PC-3 (cell line): ENCODE data around the gene THSD7A. TPM values are rescaled to one million over a fixed set of nuclear protein-coding genes. Genes with fewer than 3 reads are reported as not detected.

Source experiments
- ATAC-seq: fragments of 200-7000 bp; cut with Tn5 transposase; 2 replicates; pipeline ENCODE4 v1.9.1; 2020; ENCODE audit warnings: mild to moderate bottlenecking, moderate library complexity
- BruUV-seq: library from RNA; stranded (reverse); fragments of 400-500 nt; replicated peaks from 2 replicates; lab custom pipeline; 2021; lab: Mats Ljungman, UMichigan
- CTCF ChIA-PET: fragments of 300-600 bp; sonication (Branson Sonifier 250); formaldehyde crosslinking; loops from one replicate; lab custom pipeline; 2022; ENCODE audit warnings: antibody characterized with exemption; lab: Charles Lee
- POLR2A ChIA-PET: fragments of 300-600 bp; sonication (Branson Sonifier 250); formaldehyde crosslinking; loops from one replicate; lab custom pipeline; 2022; ENCODE audit warnings: antibody characterized with exemption; ENCODE audit not compliant: unreplicated experiment; lab: Charles Lee
- DNase-seq: peaks from one replicate; pipeline ENCODE4 v3.0.0-alpha.2; 2015
- H2AFZ ChIP-seq: fragments of 300-600 bp; sonication (generic); 2 replicates; pipeline ENCODE4 v1.6.0; 2016; ENCODE audit warnings: antibody characterized with exemption, low read length
- H3F3A ChIP-seq: fragments of 300-600 bp; sonication (generic); one replicate; pipeline ENCODE4 v1.6.0; 2017; ENCODE audit warnings: antibody characterized with exemption, low read length, control low read depth, mild to moderate bottlenecking; ENCODE audit not compliant: unreplicated experiment
- H3K27ac ChIP-seq: fragments of 300-600 bp; sonication (generic); 2 replicates; pipeline ENCODE4 v1.5.1; 2016; ENCODE audit warnings: mild to moderate bottlenecking, low read length
- H3K27me3 ChIP-seq: fragments of 300-600 bp; sonication (generic); 2 replicates; pipeline ENCODE4 v1.6.1; 2016; ENCODE audit warnings: low read length, mixed read lengths
- H3K36me3 ChIP-seq: fragments of 300-600 bp; sonication (generic); 2 replicates; pipeline ENCODE4 v1.6.1; 2016; ENCODE audit warnings: low read depth, mixed run types, low read length, mixed read lengths
- H3K4me1 ChIP-seq: fragments of 300-600 bp; sonication (generic); 2 replicates; pipeline ENCODE4 v1.5.1; 2016; ENCODE audit warnings: low read length; ENCODE audit not compliant: insufficient read depth
- H3K4me2 ChIP-seq: fragments of 300-600 bp; sonication (generic); 2 replicates; pipeline ENCODE4 v1.6.0; 2016; ENCODE audit warnings: low read length
- H3K4me3 ChIP-seq: fragments of 300-600 bp; sonication (generic); 2 replicates; pipeline ENCODE4 v1.5.1; 2016; ENCODE audit warnings: mild to moderate bottlenecking, low read length, mixed read lengths
- H3K79me2 ChIP-seq: fragments of 300-600 bp; sonication (generic); 2 replicates; pipeline ENCODE4 v1.6.1; 2017; ENCODE audit warnings: low read length, mixed read lengths
- H3K9ac ChIP-seq: fragments of 300-600 bp; sonication (generic); 2 replicates; pipeline ENCODE4 v1.6.0; 2016; ENCODE audit warnings: mild to moderate bottlenecking, low read length
- H3K9me2 ChIP-seq: fragments of 300-600 bp; sonication (generic); replicated peaks from 2 replicates; pipeline ENCODE4 v1.6.1; 2016; ENCODE audit warnings: mixed run types, low read length, mixed read lengths
- H3K9me3 ChIP-seq: fragments of 300-600 bp; sonication (generic); 2 replicates; pipeline ENCODE4 v1.6.1; 2016; ENCODE audit warnings: low read length, mixed read lengths
- H4K20me1 ChIP-seq: fragments of 300-600 bp; sonication (generic); 2 replicates; pipeline ENCODE4 v1.6.1; 2016; ENCODE audit warnings: low read length, mixed read lengths
- CTCF ChIP-seq: fragments of 300-600 bp; sonication (generic); conservative IDR thresholded peaks from 2 replicates; pipeline ENCODE4 v1.5.1; 2017; ENCODE audit warnings: antibody characterized with exemption, low read depth, mild to moderate bottlenecking, low read length
- EZH2 ChIP-seq: fragments of 300-600 bp; sonication (generic); IDR thresholded peaks from one replicate; pipeline ENCODE4 v1.6.1; 2017; ENCODE audit warnings: antibody characterized with exemption, mild to moderate bottlenecking, low read length; ENCODE audit not compliant: unreplicated experiment
- EZH2phosphoT487 ChIP-seq: fragments of 300-600 bp; sonication (generic); IDR thresholded peaks from 2 replicates; pipeline ENCODE4 v1.6.1; 2018; ENCODE audit warnings: mild to moderate bottlenecking, antibody characterized with exemption, low read length, borderline replicate concordance
- intact Hi-C: fragments of 100-400 bp; cut with micrococcal nuclease; formaldehyde crosslinking; loops from 2 replicates; pipeline ENCODE4 v1.9.0; 2023
- total RNA-seq: library from RNA; depleted of rRNA; stranded (reverse); fragments of >200 nt; gene quantifications from 2 replicates; pipeline ENCODE4 v1.2.3, GENCODE V29; 2014

The THSD7A gene
- total RNA-seq, 1 experiment from 2014 or later: 0.04 TPM

- H3K9ac ChIP-seq: no peak overlapping the region
- no peaks in the 10 kb centered on the region for H4K20me1 ChIP-seq
- no peaks in the 10 kb centered on the region for H3K9me2 ChIP-seq
- H2AFZ ChIP-seq: no peak overlapping the region
- TF ChIP-seq EZH2phosphoT487: no peak
- TF ChIP-seq CTCF: no peak
- TF ChIP-seq EZH2: no peak
- H3K9me3 ChIP-seq: no peaks in the 10 kb centered on the region
- CTCF ChIA-PET: interaction anchor here (0.6 kb wide), 1 partner anchor 407 kb away, joined by 7 read pairs; no protein-coding TSS in a partner anchor
- DNase-seq (peak; percentile 59), ATAC-seq (peak; percentile 95)
- H3K27ac ChIP-seq: no peak overlapping the region
- no peak overlapping the region for H3K4me3 ChIP-seq
- intact Hi-C loops: loop anchor here (5.0 kb wide), 1 partner anchor 155 kb away; no protein-coding TSS in a partner anchor
- H3F3A ChIP-seq: no peaks in the 10 kb centered on the region
- no TSS peak for BruUV-seq
- POLR2A ChIA-PET: no interaction called here
- H3K4me2 ChIP-seq: no peak overlapping the region
- H3K36me3 ChIP-seq: no peaks in the 10 kb centered on the region
- peaks cover 9% of the 10 kb centered on the region for H3K4me1 ChIP-seq
- H3K27me3 ChIP-seq: no peaks in the 10 kb centered on the region
- no peaks in the 10 kb centered on the region for H3K79me2 ChIP-seq
These were observed 239.3 kb downstream of the THSD7A start for GRCh38 chr7:11592699-11593098.

GRCh38 chr7:11591943-11592342 is 240.1 kb downstream of the THSD7A start:
- intact Hi-C loops: loop anchor here (5.0 kb wide), 1 partner anchor 155 kb away; no protein-coding TSS in a partner anchor
- H3K9ac ChIP-seq: no peak overlapping the region

More at GRCh38 chr7:11591943-11592342, 240.1 kb downstream of the THSD7A start:
- no peaks in the 10 kb centered on the region for H4K20me1 ChIP-seq
- peaks cover 9% of the 10 kb centered on the region for H3K4me1 ChIP-seq
- no peak overlapping the region for H2AFZ ChIP-seq
- H3K4me3 ChIP-seq: no peak overlapping the region
- H3K27me3 ChIP-seq: no peaks in the 10 kb centered on the region
- CTCF ChIA-PET: no interaction called here
- no peak overlapping the region for H3K27ac ChIP-seq
- H3K4me2 ChIP-seq: no peak overlapping the region
- H3K9me3 ChIP-seq: no peaks in the 10 kb centered on the region
- ATAC-seq: no peak
- POLR2A ChIA-PET: no interaction called here
- no TSS peak for BruUV-seq
- no peaks in the 10 kb centered on the region for H3K79me2 ChIP-seq
- H3F3A ChIP-seq: no peaks in the 10 kb centered on the region
- TF ChIP-seq EZH2 (no peak), CTCF (no peak), EZH2phosphoT487 (no peak)
- H3K9me2 ChIP-seq: no peaks in the 10 kb centered on the region
- H3K36me3 ChIP-seq: no peaks in the 10 kb centered on the region
- DNase-seq: no peak
